CD4-positive, alpha-beta T cell treated with Interleukin-17A for 4 hours (primary cell): ENCODE measurements around the gene WDR3.
A peak's percentile ranks its signal among the peaks of the same experiment; 100 is the strongest.
"Not testable (repeated sequence)": the region's sequence is repeated elsewhere in the genome, so short reads cannot be mapped to it uniquely, and the experiment has no call there.

ENCODE experiments used
- DNase-seq: peaks from one replicate; pipeline ENCODE4 v3.0.0-alpha.2; 2020; ENCODE audit warnings: mixed read lengths

Gene WDR3

GRCh38 chr1:117929343-117930172 is at the start of gene WDR3, which contains the start of gene GDAP2:
TSS of gene WDR3 (plus strand) at chr1:117929739. CDS start at chr1:117933320, 3,581 bp downstream.
TSS of gene GDAP2 (minus strand) at chr1:117929621. CDS start at chr1:117920357, 9,264 bp downstream.
- peak; percentile 96 for DNase-seq

GRCh38 chr1:117883616-117884015 is 45.9 kb upstream of the WDR3 start:
- DNase-seq, result no peak

- DNase-seq, result no peak
Measured at GRCh38 chr1:117886101-117886795, 43.3 kb upstream of the WDR3 start.

- DNase-seq, result no peak
Measured at GRCh38 chr1:117890452-117890851, 39.1 kb upstream of the WDR3 start.

GRCh38 chr1:117892512-117892911 is 37.0 kb upstream of the WDR3 start:
- no peak for DNase-seq

GRCh38 chr1:117894078-117894477 is 35.5 kb upstream of the WDR3 start:
- no peak for DNase-seq

- peak; percentile 65 for DNase-seq
Measured at GRCh38 chr1:117895482-117896114, 33.9 kb upstream of the WDR3 start.

GRCh38 chr1:117897551-117897950 is 32.0 kb upstream of the WDR3 start:
- no peak for DNase-seq

- DNase-seq, result no peak
Measured at GRCh38 chr1:117899801-117900200, 29.7 kb upstream of the WDR3 start.

GRCh38 chr1:117902944-117903343 is 26.6 kb upstream of the WDR3 start:
- DNase-seq, result no peak

GRCh38 chr1:117904485-117904884 is 25.1 kb upstream of the WDR3 start:
- DNase-seq, result no peak

- no peak for DNase-seq
Measured at GRCh38 chr1:117905019-117905418, 24.5 kb upstream of the WDR3 start.

GRCh38 chr1:117911051-117911450 is 18.5 kb upstream of the WDR3 start:
- no peak for DNase-seq

- DNase-seq, result no peak
Measured at GRCh38 chr1:117919376-117919775, 10.2 kb upstream of the WDR3 start.

- no peak for DNase-seq
Measured at GRCh38 chr1:117921991-117922390, 7.5 kb upstream of the WDR3 start.

GRCh38 chr1:117922717-117923116 is 6.8 kb upstream of the WDR3 start:
- DNase-seq, result not testable (repeated sequence)

- DNase-seq, result no peak
Measured at GRCh38 chr1:117925981-117926380, 3.6 kb upstream of the WDR3 start.

GRCh38 chr1:117928881-117929342 is 627 bp upstream of the WDR3 start:
- DNase-seq, result peak; percentile 38

- DNase-seq, result no peak
Measured at GRCh38 chr1:117930173-117930447, 571 bp downstream of the WDR3 start.

GRCh38 chr1:117930484-117930883 is 945 bp downstream of the WDR3 start:
- no peak for DNase-seq

- no peak for DNase-seq
Measured at GRCh38 chr1:117932576-117932975, 3.0 kb downstream of the WDR3 start.

GRCh38 chr1:117933769-117934168 is 4.2 kb downstream of the WDR3 start:
- DNase-seq, result no peak

- no peak for DNase-seq
Measured at GRCh38 chr1:117942293-117942692, 12.8 kb downstream of the WDR3 start.

GRCh38 chr1:117952386-117952785 is 22.8 kb downstream of the WDR3 start:
- no peak for DNase-seq
